Thyroid gland (tissue), 4 donors: ENCODE measurements around the gene TRMT1. TPM values are rescaled to one million over a fixed set of nuclear protein-coding genes. Genes with fewer than 3 reads are reported as not detected.
A peak's percentile ranks its signal among the peaks of the same experiment; 100 is the strongest.
"Not testable (repeated sequence)": the region's sequence is repeated elsewhere in the genome, so short reads cannot be mapped to it uniquely, and the experiment has no call there.

Source experiments
- DNase-seq, 2 donors: peaks; one replicate each; pipeline ENCODE4 v3.0.0-alpha.2; 2019
- H3K27ac ChIP-seq, 3 donors: fragments of 200-600 bp; sonication (generic); 1 replicate in 2 of 3; 2 replicates in 1 of 3; pipeline ENCODE4 v1.5.1; 2016 to 2019; ENCODE audit warnings: mild to moderate bottlenecking in 1 of 3, moderate library complexity in 1 of 3
- H3K27me3 ChIP-seq: fragments of 200-600 bp; sonication (generic); one replicate; pipeline ENCODE4 v1.5.1; 2019
- H3K36me3 ChIP-seq, 2 donors: fragments of 200-600 bp; sonication (generic); one replicate each; pipeline ENCODE4 v1.5.1; 2016 to 2019
- H3K4me1 ChIP-seq, 2 donors: fragments of 200-600 bp; sonication (generic); one replicate each; pipeline ENCODE4 v1.5.1; 2017 to 2019
- H3K4me3 ChIP-seq, 3 donors: fragments of 200-600 bp; sonication (generic); replicated peaks in 1 of 3; 1 replicate in 2 of 3; 2 replicates in 1 of 3; pipeline ENCODE4 v1.5.1; 2016; ENCODE audit warnings: mild to moderate bottlenecking in 1 of 3
- H3K9me3 ChIP-seq: fragments of 200-600 bp; sonication (generic); one replicate; pipeline ENCODE4 v1.5.1; 2017
- CTCF ChIP-seq, 6 experiments: fragments of 200-600 bp in 3 of 6; fragments of 450-650 bp in 3 of 6; sonication (generic) in 3 of 6; IDR thresholded peaks; one replicate each; pipeline ENCODE4 v1.5.1; 2016 to 2019; ENCODE audit warnings: antibody characterized with exemption in 6 of 6, mild to moderate bottlenecking in 2 of 6, inconsistent platforms in 1 of 6, moderate library complexity in 1 of 6
- POLR2A ChIP-seq, 2 donors: fragments of 450-650 bp; IDR thresholded peaks; one replicate each; pipeline ENCODE4 v1.6.1; 2017; ENCODE audit warnings: antibody characterized with exemption in 2 of 2, mild to moderate bottlenecking in 2 of 2, moderate library complexity in 1 of 2
- WGBS, 2 donors: methylation state at CpG; one replicate each; pipeline ENCODE4 v1.1.5; 2017; 5-methylcytosine and 5-hydroxymethylcytosine counted together
- intact Hi-C: fragments of 100-400 bp; cut with DNase I; formaldehyde crosslinking; loops from one replicate; pipeline ENCODE4 v1.15.1; 2023
- total RNA-seq, 4 donors: library from RNA; depleted of rRNA; stranded (reverse); fragments of >200 nt; gene quantifications; one replicate each; pipeline ENCODE4 v1.2.3, GENCODE V29; 2016

The TRMT1 gene
- total RNA-seq, 4 donors from 2014 or later = 23.9 to 31.3 (median 29.1) TPM

DNA sequence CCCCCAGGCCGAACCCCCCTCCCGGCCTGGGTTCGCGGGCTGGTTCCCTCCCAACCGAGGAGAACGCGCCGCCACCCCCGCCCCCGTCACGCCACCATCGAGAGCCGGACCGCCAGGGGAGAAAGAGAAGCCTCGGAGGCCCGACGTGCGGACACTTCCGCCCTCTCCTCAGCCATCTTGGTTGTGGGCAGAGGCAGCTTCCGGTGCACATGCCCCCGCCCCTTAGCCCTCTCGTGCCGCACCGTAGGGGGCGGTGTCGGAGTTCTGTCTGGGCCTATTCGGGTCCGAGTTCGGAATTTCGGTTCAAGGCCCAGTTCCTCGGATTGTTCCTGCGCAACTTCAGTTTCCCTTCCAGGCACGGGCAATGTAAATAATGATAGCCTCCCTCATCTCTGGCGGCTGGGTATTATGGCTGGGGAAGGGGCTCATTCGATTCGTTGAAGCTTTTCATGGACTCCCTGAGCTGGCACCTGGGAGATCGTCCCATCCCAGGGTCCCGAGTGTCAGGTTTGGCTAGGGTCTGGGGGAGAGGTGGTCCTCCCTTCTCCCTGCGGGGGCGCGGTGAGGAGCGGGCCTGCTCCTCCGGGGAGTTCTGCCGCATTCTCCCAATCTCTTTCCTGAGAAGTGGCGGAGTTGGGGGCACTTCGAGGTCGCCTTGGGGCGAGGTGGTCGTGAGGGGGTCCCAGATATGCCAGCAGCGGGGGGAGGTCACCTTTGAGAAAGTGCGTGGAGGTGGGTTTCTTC, 33.8 kb upstream of the TRMT1 start, which contains the start of the genes IER2 and STX10:
Gene IER2, plus strand, starts transcription at position 225 of the 744 bp plus-strand sequence. CDS start 2,776 bp downstream, outside the sequence.
Gene STX10, minus strand, starts transcription at position 189 of the 744 bp plus-strand sequence. CDS start 202 bp downstream, outside the sequence.
- intact Hi-C loops = no loop called here
- H3K4me1 ChIP-seq = peaks cover 9 to 10% of the 10 kb centered on the region in 2 donors
- no peaks in the 10 kb centered on the region for H3K27me3 ChIP-seq
- 0 to 1% methylated on average over 19 to 28 of the region's 51 CpGs for WGBS, 2 donors
- peaks cover 0 to 14% of the 10 kb centered on the region in 2 donors for H3K36me3 ChIP-seq
- H3K4me3 ChIP-seq = peak within 1 kb of the TSS; percentile 62 to 79 (median 76)
- DNase-seq = peak; percentile 97
- TF ChIP-seq POLR2A (IDR thresholded peaks at IDR 0.05) (peak; percentile 55 to 94), CTCF (IDR thresholded peaks at IDR 0.05) (peak in 5 of 6 experiments; percentile 31 to 64 (median 48))
- no peaks in the 10 kb centered on the region for H3K9me3 ChIP-seq
- H3K27ac ChIP-seq = peak within 1 kb of the TSS; percentile 96 to 99 (median 98)

DNA sequence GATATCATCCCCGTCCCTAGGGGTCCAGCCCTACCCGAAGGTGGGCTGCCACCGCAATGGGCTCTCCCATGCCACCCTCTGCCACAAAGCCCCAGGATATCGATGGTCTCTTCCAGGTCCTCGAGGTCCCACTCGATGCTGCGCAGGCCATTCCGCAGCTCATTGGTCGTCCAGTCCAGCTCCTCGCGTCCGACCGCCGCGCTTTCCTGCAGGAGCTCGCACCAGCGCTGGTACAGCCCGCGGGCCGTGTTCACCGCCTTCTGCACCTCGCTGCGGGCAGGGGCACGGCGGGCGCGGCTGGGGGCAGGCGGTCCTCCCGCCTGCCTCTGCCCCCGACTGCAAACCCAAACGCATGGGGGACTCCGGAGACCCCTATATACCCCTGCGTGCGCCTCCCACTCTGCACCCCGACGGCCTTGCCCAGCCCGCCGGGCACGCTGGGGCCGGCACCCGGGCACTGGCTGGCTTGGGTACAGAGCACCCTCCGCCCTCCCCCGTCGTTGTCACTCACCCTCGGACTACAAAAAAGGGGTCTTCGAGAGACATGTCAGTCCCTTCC, 33.2 kb upstream of the TRMT1 start:
- 0 to 1% methylated on average over 3 to 18 of the region's 46 CpGs for WGBS, 2 donors

GRCh38 chr19:13149173-13149627, 32.7 kb upstream of the TRMT1 start:
- peak overlapping the region in 2 of 3 donors; percentile 54 to 79 for H3K4me3 ChIP-seq
- H3K9me3 ChIP-seq, H3K4me1 ChIP-seq, H3K27me3 ChIP-seq: not testable (repeated sequence)
- intact Hi-C loops = loop anchor here (5.0 kb wide), 1 partner anchor 37 kb away; no protein-coding TSS in a partner anchor
- peak overlapping the region in 2 of 3 donors; percentile 98 to 99 for H3K27ac ChIP-seq
- peak; percentile 30 to 49 for DNase-seq
- 19 to 26% methylated on average over 17 of the region's 17 CpGs for WGBS, 2 donors
- H3K36me3 ChIP-seq = peaks cover 10 to 23% of the 10 kb centered on the region in 2 donors

More for the DNA sequence above, 33.2 kb upstream of the TRMT1 start:
- Histone ChIP-seq H3K27ac (peak overlapping the region; percentile 83 to 99 (median 98)), H3K4me3 (peak overlapping the region; percentile 54 to 79 (median 62)), H3K27me3 (no peaks in the 10 kb centered on the region), H3K4me1 (peaks cover 4 to 5% of the 10 kb centered on the region in 2 donors), H3K36me3 (peaks cover 6 to 18% of the 10 kb centered on the region in 2 donors), H3K9me3 (no peaks in the 10 kb centered on the region)
- TF ChIP-seq POLR2A (IDR thresholded peaks at IDR 0.05) = no peak
- no peak for TF ChIP-seq CTCF (IDR thresholded peaks at IDR 0.05)
- DNase-seq = peak; percentile 63 to 73
- intact Hi-C loops = loop anchor here (5.0 kb wide), 1 partner anchor 37 kb away; no protein-coding TSS in a partner anchor

GRCh38 chr19:13146763-13147563, 30.4 kb upstream of the TRMT1 start:
- no peaks in the 10 kb centered on the region for H3K9me3 ChIP-seq
- H3K4me3 ChIP-seq = no peak overlapping the region
- TF ChIP-seq CTCF (IDR thresholded peaks at IDR 0.05) (no peak), POLR2A (IDR thresholded peaks at IDR 0.05) (no peak)
- 76 to 80% methylated on average over 16 of the region's 16 CpGs for WGBS, 2 donors
- DNase-seq = no peak
- H3K27me3 ChIP-seq = no peaks in the 10 kb centered on the region
- H3K36me3 ChIP-seq = peaks cover 14% of the 10 kb centered on the region in 2 donors
- peaks cover 4 to 5% of the 10 kb centered on the region in 2 donors for H3K4me1 ChIP-seq
- H3K27ac ChIP-seq = no peak overlapping the region
- intact Hi-C loops = loop anchor here (5.0 kb wide), 1 partner anchor 35 kb away; no protein-coding TSS in a partner anchor
